Peyer's patch (tissue), 4 donors: ENCODE measurements around the gene CAPN3.

Experiments
- CTCF ChIP-seq, 6 experiments: fragments of 450-650 bp in 4 of 6; fragments of 200-600 bp in 2 of 6; sonication (generic) in 1 of 6; IDR thresholded peaks; one replicate each; pipeline ENCODE4 v1.5.1; 2017 to 2019; ENCODE audit warnings: antibody characterized with exemption in 6 of 6, mild to moderate bottlenecking in 3 of 6, moderate library complexity in 1 of 6
- POLR2A ChIP-seq, 2 donors: fragments of 450-650 bp; IDR thresholded peaks; one replicate each; pipeline ENCODE4 v1.5.1; 2017; ENCODE audit warnings: antibody characterized with exemption in 2 of 2, mild to moderate bottlenecking in 2 of 2, moderate library complexity in 2 of 2

GRCh38 chr15:42378011-42378410 is 18.7 kb downstream of the CAPN3 start:
- TF ChIP-seq CTCF (IDR thresholded peaks at IDR 0.05) (no peak), POLR2A (IDR thresholded peaks at IDR 0.05) (no peak)
